H1 (cell line): ENCODE measurements around the gene EVX2. TPM values are rescaled to one million over a fixed set of nuclear protein-coding genes. Genes with fewer than 3 reads are reported as not detected.

ENCODE experiments used
- ASH2L ChIP-seq: fragments of 200-600, 300-600 bp; sonication (generic); IDR thresholded peaks from one replicate; pipeline ENCODE4 v1.7.1; 2017; ENCODE audit warnings: low read length
- CBX5 ChIP-seq: fragments of 300-800, 300-1000 bp; sonication (generic); IDR thresholded peaks from 2 replicates; pipeline ENCODE4 v1.7.1; 2016; ENCODE audit warnings: antibody characterized with exemption, low read length, low read depth
- EGR1 ChIP-seq: IDR thresholded peaks from 2 replicates; pipeline ENCODE4 v1.6.1; 2011; ENCODE audit warnings: low read depth, low read length, borderline replicate concordance
- FOSL1 ChIP-seq: IDR thresholded peaks from 2 replicates; pipeline ENCODE4 v1.6.1; 2011; ENCODE audit warnings: mild to moderate bottlenecking, low read depth, low read length, moderate library complexity; ENCODE audit not compliant: insufficient read depth
- RBBP5 ChIP-seq: IDR thresholded peaks from 2 replicates; pipeline ENCODE4 v1.7.1; 2012; ENCODE audit warnings: low read depth, mild to moderate bottlenecking, inconsistent platforms, low read length, moderate library complexity, borderline replicate concordance
- RNF2 ChIP-seq: fragments of 200-900, 300-1000 bp; sonication (generic); IDR thresholded peaks from 2 replicates; pipeline ENCODE4 v1.7.1; 2016; ENCODE audit warnings: borderline replicate concordance, low read depth, mild to moderate bottlenecking, antibody characterized with exemption, low read length; ENCODE audit not compliant: poor library complexity, severe bottlenecking; ENCODE audit errors: missing control alignments
- SAP30 ChIP-seq: fragments of 300-600 bp; sonication (generic); IDR thresholded peaks from 2 replicates; pipeline ENCODE4 v1.7.1; 2012; ENCODE audit warnings: low read length, moderate library complexity, mild to moderate bottlenecking, inconsistent platforms; ENCODE audit not compliant: insufficient read depth, insufficient replicate concordance
- polyA plus RNA-seq, 7 experiments: library from polyadenylated mRNA; depleted of rRNA in 3 of 7; stranded (reverse) in 5 of 7; unstranded in 2 of 7; fragments of >200 nt in 5 of 7; fragments of 200-250 nt in 2 of 7; gene quantifications; 1 replicate in 5 of 7; 2 replicates in 1 of 7; 4 replicates in 1 of 7; pipeline versions ENCODE4 v1.2.1 to v1.2.3, GENCODE V29; 2011 to 2013; ENCODE audit warnings: missing spikeins in 2 of 7, mixed read lengths in 2 of 7
- total RNA-seq: library from RNA; stranded (reverse); fragmentation: NEBNext Ultra II Directional; extraction: Animal tissue kit (Norgen Biotek cat#: 25700); gene quantifications from 2 replicates; pipeline ENCODE4 v1.2.1, GENCODE V29; 2021
- TF ChIP-seq, protein P1 (sequence below): IDR thresholded peaks from 2 replicates; pipeline ENCODE4 v1.6.1; 2011; ENCODE audit warnings: low read depth, mild to moderate bottlenecking, low read length; ENCODE audit not compliant: insufficient read depth
- TF ChIP-seq, protein P2 (sequence below): IDR thresholded peaks from 2 replicates; pipeline ENCODE4 v1.6.1; 2012; ENCODE audit warnings: inconsistent platforms
- TF ChIP-seq, protein P3 (sequence below): IDR thresholded peaks from 2 replicates; pipeline ENCODE4 v1.6.1; 2011; ENCODE audit warnings: low read length, improper control_type of control experiment

Gene EVX2
- total and polyA plus RNA-seq, 2 of the 8 experiments (the other 6 are each of a cell fraction or from before 2014, with no cell fraction given) = not detected

DNA sequence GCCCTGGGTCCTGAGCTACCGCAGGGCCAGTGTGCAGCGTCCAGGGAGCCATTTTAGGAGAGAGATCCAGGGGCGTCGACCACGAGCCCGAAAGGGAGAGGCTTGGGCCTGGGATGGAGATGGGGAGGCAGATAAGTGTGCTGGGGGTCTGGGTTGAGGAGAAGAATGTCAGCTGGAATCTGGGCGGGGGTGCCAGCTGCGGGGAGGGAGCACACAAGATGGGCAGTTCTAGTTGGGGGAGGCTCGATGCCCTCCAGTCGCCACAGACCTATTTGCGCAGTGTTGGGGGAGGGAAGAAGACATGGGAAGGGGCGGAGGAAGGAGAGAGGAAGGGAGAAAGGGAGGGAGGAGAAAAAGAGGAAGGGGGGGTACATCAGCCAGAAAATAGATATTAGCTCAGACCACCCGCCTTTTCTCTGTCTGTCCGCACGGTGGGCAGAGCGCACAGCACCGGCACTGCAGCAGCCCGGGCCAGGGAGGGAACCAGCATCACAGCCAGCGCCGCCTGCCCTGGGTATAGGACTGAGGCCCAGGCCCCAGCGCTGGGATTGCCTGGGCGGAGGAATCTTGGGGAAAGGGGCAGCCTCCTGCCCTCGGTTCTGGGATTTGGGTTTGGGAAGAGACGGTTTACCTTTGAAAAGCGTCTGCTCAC lies 21.4 kb upstream of the EVX2 start (continued):
- TF ChIP-seq, protein P1, sequence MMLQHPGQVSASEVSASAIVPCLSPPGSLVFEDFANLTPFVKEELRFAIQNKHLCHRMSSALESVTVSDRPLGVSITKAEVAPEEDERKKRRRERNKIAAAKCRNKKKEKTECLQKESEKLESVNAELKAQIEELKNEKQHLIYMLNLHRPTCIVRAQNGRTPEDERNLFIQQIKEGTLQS = no peak
- no peak for TF ChIP-seq FOSL1
- no peak for TF ChIP-seq SAP30
- TF ChIP-seq, protein P2, sequence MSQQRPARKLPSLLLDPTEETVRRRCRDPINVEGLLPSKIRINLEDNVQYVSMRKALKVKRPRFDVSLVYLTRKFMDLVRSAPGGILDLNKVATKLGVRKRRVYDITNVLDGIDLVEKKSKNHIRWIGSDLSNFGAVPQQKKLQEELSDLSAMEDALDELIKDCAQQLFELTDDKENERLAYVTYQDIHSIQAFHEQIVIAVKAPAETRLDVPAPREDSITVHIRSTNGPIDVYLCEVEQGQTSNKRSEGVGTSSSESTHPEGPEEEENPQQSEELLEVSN = no peak
- TF ChIP-seq, protein P3, sequence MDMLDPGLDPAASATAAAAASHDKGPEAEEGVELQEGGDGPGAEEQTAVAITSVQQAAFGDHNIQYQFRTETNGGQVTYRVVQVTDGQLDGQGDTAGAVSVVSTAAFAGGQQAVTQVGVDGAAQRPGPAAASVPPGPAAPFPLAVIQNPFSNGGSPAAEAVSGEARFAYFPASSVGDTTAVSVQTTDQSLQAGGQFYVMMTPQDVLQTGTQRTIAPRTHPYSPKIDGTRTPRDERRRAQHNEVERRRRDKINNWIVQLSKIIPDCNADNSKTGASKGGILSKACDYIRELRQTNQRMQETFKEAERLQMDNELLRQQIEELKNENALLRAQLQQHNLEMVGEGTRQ = no peak
- TF ChIP-seq CBX5 = no peak
- TF ChIP-seq RNF2 = peak; percentile 63
- peak; percentile 62 for TF ChIP-seq ASH2L
- no peak for TF ChIP-seq RBBP5
- TF ChIP-seq EGR1 = no peak
- TF ChIP-seq, all 59 proteins: peak for 6
